Stimulated activated CD4-positive, alpha-beta T cell treated with anti-CD3 and anti-CD28 coated beads, Interleukin-12 subunit alpha, Interleukin-12 subunit beta, amount 100 ng/mL, for 48 hours (primary cell): ENCODE measurements around the gene SPATA32.

ENCODE experiments used
- DNase-seq, 3 donors: peaks; one replicate each; pipeline ENCODE4 v3.0.0-alpha.2; 2020; ENCODE audit warnings: low read depth in 2 of 3, low spot score in 1 of 3

The SPATA32 gene

DNA sequence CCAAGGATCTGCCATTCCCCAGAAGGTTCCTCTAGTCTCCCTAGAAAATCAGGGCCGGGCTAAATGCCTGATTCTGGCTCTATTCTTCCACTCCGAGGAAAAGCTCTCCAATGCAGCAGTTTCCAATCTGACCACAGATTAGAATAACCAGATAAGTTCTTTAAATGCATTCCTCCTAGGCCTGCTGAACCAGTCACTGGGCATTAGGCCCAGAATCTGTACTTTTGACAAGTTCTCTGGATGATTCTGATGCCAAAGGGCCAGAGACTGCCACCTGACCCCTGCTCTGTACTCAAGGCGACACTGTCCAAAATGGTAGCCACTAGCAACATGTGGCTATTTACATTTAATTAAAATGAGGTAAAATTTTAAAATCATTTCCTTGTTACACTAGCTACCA lies 32.6 kb upstream of the SPATA32 start:
- no peak for DNase-seq

DNA sequence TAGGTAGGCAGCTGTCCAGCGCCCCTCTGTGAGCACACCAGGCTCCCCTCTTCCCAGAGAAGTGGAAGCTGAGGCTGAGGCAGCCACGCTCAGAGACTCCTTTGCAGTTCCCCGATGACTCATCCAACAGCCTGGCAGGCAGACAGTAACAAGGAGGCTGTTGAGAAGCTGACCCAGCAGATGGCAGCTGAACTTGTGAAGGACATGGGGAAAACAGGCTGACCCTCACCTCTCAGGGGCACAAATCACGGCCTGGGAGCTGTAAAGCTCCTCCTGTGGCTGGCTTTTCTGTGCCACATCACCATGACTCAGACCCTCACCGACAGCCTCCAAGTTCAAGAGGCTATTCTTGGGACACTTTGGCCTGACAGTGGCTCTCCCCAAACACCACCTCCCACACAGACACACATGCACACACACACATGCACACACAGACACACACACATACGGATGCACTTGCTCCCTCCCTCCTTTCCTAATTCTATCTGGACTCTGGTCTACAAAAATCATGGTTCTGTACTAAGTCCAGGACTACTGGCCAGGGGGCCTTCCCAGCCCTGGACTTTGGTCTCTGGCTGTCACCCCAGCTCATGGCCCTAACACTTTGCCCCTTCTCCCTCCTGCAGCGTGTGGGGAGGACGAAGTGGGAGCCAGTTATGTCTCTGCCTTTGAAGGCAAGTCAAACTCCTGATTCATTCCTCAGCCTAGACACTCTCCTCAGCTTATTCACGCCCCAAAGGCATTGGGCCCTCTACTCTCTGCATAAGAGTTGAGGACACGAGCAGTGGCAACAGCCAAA lies 31.7 kb upstream of the SPATA32 start:
- no peak for DNase-seq

DNA sequence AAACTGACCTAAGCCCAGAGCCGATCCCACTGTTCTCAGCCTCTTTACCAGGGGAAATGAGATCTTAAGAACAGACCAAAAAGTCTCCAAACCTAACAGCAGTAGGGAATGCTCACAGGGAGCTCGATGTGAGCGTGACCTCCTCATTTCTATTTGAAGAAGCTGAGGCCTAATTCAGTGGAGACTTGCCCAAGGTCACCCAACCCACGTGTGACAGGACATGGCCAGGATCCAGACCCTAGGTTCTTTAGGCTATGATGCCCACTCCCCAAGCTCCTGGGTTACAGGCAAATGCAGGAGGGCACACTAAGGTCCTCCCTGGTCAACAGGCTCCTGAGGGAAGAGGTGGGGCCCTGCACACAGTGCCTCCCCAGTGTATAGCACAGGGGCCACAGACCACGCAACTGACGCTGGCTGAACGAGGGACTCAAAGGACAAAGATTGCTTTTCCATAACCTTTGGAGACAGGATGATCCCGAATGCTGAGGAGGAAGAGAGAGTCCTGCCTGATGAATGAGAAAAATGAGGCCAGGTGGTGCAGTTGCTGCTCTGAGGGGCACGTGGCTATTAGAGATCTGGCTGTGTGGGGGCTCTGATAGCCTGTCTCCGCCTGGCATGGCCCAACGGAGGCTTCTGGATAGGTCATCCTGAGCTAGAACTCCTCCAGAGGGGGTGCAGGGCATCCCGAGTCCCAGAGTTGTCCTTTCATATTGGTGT lies 31.0 kb upstream of the SPATA32 start:
- no peak for DNase-seq

DNA sequence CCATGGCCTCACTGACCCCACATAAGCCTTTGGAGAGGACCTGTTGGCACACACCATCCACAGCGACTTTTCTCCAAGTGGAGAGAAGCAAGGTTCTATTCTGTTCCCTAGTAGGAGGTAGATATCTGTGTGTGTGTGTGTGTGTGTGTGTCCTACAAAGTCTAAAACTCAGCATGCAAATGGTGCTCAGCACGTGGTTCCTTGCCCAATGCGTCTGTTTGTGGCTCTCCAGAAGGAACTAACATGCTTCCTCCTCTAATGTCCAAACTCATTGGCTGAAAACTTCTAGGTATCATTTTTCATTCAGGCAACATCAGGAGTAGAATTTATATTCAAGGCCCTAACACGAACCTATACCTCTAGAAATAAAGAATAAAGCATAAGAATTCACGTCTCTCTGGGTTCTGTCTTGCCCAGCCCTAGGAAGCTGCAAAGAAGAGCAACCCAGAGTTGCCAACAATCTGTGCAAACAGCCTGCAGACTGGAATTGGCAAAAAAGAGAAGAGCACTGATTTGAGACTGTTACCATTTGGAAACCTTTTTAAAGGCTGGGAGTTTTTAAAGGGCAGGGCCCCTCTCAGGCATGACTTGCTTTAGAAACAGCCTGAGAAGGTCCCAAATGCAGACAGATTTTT lies 29.4 kb upstream of the SPATA32 start:
- no peak for DNase-seq

DNA sequence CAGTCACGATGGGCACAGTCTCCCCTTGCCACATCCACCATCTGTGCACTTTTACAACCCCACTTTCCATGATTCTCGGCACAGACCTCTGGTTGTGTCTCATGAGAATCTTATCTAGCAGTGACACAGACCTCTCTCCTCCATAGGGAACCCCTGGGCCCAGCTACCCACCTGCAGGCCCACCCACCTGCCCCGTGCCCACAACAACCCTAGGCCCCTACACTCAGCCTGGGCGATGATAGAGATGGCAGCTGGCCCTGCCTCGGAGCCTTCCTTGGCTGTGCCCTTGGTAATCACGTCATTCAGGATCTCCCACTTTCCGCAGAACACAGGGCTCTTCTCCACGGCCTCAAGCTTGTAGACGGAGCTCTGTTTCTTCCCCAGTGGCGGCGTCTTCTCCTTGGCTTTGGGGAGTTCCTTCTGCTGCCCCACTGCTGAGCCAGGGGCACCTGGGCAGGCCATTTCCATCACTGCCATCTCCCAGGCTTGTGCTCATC lies 28.4 kb upstream of the SPATA32 start:
- no peak for DNase-seq

DNA sequence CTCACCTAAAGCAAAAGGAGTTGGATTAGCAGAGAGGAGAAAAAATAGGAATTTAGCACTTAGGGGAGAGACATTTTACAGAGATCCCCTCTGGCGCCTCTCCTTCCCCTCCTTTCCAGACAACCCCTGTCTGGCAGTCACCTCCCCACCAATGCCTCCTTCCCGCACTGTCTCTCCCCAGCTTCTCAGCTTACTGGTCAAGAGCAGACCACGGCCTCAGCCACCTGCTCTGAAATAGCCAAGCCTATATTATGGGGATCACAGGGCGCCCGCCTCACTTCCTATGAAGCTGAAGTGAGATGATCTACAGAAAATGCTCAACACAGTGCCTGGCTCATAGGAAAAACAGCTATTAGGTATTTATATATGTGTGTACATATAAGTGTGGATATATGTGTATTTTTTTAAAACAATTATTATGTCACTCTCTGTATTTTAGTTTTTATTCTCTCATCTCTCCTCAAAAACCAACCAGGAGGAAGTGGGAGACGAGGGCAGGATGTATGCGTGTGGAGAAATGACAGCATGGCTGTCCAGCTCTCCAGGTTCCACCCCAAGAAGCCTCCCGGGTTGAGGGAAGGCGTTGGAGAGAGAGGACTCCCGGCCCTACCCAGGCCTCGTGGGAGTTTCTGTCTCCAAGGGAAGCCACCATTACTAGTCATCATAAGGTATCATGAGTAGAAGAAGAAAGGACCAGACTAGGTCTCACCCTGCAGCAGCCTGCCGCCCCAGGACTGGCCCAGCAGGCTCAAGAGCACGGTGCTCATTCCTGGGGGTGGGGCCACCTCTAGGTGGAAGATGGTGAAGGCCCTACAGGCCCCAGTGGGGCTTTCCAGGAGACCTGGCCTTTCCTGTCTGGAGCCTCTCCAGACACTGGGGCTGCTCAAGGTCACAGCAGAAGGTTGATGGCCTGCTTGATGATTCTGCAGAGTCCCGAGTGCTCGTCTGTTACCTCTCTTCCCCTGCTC lies 27.7 kb upstream of the SPATA32 start:
- no peak for DNase-seq

DNA sequence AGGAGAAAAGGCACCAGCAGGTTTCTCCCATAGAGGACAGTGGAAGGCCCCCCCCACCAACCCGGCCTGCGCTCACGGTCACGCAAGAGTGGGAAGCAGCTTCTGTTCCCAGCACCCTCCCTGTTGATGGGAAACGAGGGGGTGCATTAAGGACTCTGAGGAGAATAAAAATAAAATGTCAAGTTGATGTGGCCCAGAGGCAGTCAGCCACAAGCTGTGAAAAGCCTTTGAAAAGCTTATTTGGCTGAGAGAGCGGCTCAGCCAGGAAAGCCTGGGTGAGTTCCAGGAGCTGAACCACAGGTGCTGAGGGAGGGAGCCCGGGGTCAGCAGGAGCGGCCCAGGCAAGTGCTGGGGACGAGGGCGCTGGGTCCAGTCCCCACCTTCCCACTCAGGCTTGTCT lies 26.9 kb upstream of the SPATA32 start:
- DNase-seq: no peak

DNA sequence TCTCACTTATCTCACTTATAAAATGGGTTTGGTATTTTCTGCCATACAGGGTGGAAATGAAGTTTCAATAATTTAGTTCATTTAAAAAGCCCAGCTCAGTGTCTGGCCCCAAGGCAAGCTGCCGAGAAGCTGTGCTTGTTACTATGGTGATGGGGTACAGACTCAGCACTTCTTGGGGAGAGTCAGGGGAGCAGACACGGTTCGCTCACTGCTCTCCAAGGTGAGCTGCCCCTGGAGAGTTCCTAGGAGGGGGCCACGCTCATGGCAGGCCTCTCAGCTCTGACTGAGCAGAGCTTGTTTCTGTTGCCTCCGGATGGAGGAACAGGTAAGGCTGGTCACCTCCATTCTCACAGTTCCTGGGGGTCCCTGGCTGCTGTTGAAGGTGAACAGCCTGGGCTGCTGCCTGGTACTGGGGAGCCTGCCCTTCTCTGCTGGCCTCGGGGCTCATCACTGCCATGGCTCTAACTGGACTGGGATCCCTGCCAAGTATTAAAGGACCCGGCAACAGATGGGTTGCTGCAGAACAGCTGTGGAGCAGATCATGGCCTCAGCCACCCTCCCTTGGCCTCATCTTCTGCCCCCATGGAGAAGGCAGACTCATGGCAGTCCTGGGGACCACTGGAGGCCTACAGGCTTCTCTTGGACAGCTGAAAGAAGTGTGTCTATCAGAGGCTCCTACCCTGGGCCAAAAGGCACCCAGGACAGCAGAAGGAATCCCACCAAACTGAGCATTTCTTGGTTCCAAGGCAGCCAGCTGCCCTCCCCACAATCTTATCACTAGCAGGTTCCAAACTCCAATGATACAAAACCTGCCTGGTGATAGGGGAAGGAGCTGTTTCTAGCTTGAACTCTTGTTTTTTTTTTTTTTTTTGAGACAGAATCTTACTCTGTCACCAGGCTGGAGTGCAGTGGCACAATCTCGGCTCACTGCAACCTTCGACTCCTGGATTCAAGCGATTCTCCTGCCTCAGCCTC lies 25.9 kb upstream of the SPATA32 start:
- DNase-seq: no peak

DNA sequence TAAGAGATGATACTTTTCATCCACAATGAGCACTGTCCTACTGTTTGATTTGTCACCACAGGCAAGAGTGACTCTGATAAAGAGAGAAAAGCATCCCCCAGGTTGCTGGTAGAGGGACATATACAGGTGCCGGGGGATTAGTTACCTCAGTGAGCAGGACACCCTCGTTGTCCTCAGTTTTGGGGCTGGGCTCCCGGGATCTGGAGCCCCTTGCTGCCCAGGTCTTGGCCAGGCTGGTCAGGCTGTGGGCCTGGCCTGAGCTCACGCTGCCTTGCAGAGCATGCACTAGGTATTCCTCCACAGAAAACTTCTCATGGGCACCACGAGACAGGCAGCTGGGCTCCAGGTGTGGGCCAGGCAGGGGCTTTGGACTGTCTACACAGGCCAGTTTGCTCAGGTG lies 24.4 kb upstream of the SPATA32 start:
- DNase-seq: no peak

DNA sequence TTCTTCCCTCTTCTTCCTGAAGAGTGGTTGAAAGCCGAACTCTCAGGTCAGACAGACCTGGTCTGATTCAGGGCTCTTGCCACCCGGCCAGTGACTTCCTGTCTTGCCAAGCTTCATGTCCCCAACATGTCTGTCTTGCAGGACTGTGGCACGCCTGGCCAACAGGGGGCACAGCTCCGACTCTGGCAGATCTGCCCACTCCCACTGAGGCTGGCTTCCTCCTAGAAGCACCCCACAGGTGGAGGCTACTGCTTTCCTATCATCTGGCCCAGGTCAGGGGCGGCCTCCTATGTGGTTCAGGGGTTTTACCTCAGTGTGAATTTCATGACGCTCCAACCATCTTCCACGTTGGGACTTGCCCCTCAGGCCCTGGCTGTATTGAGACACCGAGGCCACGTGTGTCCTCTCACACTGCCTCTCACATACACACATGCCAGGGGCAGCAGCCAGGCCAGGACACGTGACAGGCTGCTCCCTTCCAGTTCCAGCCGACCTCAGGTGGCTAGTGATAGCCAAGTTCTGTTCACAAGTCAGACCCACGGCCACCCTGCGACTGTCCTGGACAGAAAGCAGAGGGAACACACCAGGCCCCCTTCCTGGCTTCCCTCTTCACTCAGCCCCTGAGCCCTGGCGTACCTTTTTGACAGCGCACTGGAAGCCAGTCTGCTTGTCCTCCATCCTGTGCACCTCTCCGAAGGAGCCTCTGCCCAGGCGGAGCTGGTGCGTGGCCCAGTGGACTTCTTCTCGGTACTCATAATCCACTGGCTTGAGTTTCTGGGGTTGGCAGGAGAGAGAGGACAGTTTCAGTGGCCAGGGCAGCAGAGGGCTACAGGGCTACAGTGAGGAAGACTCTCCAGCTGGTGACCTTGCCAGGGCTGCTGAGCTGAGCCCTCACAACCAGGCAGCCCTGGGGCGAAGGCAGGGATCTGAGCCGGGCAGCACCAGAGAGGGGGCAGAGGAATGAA lies 22.6 kb upstream of the SPATA32 start:
- no peak for DNase-seq

DNA sequence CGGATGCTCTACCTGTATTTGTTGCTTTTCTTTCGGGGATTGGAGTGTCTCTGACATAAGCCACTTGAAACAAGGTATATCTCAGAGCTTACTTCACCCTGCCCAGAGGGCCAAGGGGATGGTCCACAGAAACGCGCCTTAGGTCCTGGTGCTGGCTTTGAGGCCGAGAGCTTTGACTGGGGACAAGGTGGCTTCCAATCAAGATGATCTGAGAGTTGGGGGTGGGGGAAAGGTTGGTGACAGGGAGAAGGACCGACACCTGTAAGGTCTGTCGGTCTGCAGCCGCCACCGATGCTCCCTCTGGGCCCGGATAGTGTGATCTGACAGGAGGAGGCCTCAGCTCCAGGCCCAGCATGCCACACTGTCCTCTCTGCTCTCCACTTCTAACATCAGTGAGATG lies 21.8 kb upstream of the SPATA32 start:
- DNase-seq: no peak

DNA sequence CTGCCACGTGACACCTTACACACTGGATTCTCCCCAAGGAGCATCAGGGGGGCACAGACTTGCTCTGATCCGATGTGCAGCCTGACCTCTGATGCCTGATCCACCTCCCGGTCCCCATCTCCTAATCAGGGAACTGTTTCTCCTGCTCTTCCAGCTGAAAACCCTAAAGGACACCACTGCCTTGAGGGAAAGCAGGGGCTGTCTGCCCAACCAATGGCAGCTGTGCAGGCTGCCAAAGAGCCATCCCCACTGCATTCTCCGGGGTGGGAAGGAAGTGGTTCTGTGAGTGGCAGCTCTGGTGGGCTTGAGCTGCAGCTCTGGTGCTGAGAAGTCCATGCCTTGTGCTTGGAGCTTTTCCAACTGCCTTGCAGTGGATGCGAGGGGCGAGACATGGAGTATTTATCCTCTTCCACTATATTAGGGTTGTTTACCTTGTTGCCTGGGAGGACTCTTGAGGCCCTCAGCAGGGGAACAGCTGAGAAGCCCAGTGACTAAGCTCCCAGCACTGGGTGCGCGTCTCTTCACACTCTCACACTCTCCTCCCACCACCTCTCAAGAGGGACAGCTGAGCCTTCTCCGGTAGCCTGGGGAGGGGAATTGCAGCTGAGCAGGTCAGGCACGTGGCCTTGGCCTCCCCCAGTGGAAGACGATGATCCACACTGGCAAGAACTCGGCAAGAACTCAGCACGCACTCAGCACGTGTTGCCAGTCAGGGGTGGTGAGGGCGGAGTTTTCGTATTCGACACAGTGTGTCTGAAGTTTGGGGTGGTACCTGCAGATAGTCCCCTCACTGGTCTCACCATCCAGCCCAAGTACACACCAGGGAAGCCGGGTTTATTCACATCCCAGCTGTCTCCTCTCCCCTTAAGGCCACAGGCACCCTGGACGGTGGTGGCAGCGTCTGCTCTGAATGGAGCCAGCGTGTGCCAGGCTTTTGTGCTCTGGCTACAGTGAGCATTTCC lies 21.1 kb upstream of the SPATA32 start:
- no peak for DNase-seq

DNA sequence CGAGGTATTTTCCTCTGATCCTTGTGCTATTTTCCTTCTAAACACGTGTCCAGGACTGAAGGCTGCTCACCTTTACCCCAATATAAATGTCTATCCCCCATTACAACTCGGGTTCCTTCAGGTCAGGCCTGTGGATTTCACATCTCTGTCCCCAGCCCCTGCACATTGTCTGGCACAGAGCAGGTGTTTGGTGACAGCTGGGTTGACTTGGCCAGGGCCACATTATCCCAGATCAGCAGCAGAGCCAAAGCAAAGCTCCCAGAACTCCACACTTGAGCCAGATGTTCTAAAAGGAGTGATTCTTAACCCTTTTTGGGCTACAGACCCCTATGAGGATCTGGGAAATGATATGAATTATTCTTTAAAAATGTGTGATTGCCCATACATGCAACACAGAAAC lies 18.0 kb upstream of the SPATA32 start:
- DNase-seq: no peak

DNA sequence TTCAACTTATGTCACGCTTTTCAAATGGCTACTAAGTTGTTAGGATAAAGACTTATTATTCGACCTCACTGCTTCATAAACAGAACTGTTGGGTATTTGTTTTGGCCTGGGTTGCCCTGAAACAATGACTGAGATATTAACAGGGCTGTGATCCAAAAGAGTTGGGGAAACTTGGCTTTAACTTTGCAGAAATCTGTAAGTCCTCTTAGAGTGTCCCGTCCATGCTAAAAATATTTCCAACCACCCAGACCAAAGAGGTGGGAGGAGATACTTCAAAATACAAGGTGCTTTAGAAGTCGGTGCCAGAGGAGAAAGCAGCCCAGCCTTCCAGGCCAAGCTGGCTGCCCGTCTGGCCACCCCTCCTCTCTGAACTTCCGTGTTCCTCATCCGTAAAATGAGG lies 16.1 kb upstream of the SPATA32 start:
- no peak for DNase-seq

DNA sequence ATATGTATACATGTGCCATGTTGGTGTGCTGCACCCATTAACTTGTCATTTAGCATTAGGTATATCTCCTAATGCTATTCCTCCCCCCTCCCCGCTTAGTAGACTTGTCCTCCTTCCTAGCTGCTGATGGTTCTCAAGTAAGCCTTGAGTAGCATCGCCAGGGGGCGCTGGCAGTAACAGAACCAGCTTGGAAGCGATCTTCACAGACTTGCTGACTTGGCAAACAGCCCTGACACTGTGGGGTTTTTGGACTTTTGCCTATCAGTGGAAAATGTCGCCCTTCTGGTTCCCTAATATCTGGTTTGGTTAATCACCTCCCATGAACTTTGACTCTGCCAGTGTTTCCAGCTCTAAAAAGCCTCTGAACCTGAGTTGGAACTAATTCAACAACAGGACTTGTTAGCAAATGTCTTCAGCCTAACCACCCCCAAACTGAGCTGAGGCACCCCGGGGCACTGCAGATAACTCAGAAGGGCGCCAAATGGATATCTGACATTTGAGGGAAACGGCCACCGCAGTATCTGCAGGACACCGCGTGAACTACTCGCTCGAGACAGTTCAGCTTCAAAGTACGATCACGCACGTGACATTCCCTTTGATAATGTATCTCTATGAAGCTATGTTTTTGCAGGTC lies 15.4 kb upstream of the SPATA32 start:
- DNase-seq: peak; percentile 82 to 84 (median 82)

DNA sequence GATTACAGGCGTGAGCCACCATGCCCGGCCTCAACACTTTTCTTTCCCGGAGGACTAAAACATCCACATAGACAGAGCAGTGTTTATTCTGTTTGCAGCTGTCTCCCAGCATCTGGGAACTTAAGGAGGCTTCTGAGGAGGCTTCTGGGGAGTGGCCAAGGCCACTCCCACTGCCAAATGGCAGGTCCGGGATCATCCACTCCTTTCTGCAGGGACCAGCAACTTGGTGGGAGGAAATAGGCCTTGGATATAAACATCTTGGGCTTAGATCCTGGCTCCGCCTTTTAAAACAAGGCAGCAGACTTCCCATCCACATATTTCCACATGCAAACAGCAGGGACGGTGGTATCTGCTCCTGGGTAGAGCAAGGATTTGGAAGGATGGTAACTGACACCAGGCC lies 14.1 kb upstream of the SPATA32 start:
- no peak for DNase-seq

DNA sequence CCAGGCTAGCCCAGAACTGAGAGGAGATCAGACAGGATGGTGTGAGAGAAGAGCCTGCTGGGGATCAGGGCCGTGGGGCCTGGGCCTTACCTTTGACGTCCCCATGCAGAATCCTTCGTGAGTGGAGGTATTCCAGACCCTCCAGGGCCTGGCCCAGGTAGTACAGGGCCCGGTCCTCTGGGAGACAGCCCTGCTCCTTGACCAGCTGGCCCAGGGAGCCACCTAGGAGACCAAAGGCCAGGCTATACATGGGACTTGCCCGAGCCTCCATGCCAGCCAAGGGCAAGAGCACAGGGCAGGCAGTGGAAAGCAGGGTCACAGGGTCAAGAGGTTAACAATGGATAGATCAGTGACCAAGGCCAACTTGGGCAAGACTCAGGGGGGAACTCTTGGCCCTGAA lies 12.1 kb upstream of the SPATA32 start:
- DNase-seq: no peak
